Type B pancreatic cell (in vitro differentiated cells): Measurements from ENCODE around the gene PRDM1. TPM values are rescaled to one million over a fixed set of nuclear protein-coding genes. Genes with fewer than 3 reads are reported as not detected.
A peak's percentile ranks its signal among the peaks of the same experiment; 100 is the strongest.

Source experiments
- DNase-seq: peaks from one replicate; pipeline ENCODE4 v3.0.0; 2021; ENCODE audit warnings: mixed read lengths; ENCODE audit not compliant: unreplicated experiment; ENCODE audit errors: extremely low spot score
- H3K27ac Mint-ChIP-seq: 2 replicates; pipeline ENCODE4 v1.8.0; 2021; ENCODE audit warnings: mild to moderate bottlenecking, mixed read lengths
- H3K27me3 Mint-ChIP-seq: 2 replicates; pipeline ENCODE4 v1.8.0; 2021; ENCODE audit warnings: mixed read lengths
- H3K36me3 Mint-ChIP-seq: 2 replicates; pipeline ENCODE4 v1.8.0; 2021; ENCODE audit warnings: mixed read lengths
- H3K4me1 Mint-ChIP-seq: one replicate; pipeline ENCODE4 v1.8.0; 2021; ENCODE audit warnings: mixed read lengths; ENCODE audit not compliant: unreplicated experiment
- H3K4me3 Mint-ChIP-seq: 2 replicates; pipeline ENCODE4 v1.8.0; 2021; ENCODE audit warnings: mild to moderate bottlenecking, mixed read lengths
- H3K9me3 Mint-ChIP-seq: 2 replicates; pipeline ENCODE4 v1.8.0; 2021; ENCODE audit warnings: mixed read lengths
- CTCF ChIP-seq: fragments of 200-600 bp; sonication (generic); conservative IDR thresholded peaks from 2 replicates; pipeline ENCODE4 v1.5.0; 2021; ENCODE audit warnings: antibody characterized with exemption, mild to moderate bottlenecking
- total RNA-seq: library from RNA; stranded (reverse); gene quantifications from 2 replicates; pipeline ENCODE4 v1.2.1, GENCODE V29; 2021; ENCODE audit warnings: low replicate concordance

Gene PRDM1
- total RNA-seq, 1 donor from 2014 or later: 15.5 TPM

DNA sequence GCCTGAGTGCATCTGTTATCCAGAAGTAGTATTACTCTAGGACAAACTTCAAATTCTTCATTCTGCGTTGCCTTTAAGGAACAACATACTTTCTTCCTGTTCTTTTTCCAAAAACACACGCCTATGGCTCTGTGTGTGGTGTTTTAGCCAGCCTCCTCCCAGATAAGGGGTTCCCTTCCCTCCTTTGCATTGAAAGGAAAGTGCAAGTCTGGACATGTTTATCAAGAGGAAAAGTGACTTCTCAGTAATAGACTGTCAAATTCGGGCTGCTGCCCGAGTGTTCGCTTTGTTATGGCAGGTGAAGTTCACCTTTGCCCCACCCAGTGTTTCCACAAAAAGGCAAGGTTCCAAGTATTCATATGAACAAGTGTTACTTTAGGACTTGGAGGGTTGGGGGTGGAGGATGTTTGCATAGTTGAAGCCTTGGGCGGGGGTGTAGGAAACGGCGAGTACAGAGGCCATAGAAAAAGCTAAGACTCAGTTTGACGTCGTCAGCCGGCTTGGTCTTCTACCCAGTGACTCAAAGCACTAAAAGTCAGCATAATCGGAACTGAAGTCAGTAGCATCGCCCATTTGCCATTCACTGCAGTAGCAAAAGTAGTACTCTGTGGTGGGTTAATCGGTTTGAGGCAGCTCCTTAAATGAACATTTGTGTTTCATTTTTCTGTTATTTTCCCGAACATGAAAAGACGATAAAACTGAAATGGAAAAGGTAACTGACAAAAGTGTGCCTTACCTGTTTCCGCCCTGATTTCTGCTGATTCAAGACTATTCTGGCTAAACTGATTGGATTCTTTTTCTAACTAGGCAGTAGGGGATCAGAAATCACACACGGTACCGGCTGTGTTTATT, 12.5 kb downstream of the PRDM1 start:
- Mint-ChIP-seq H3K4me3 (peak overlapping the region; percentile 82), H3K4me1 (peaks cover 40% of the 10 kb centered on the region), H3K36me3 (peaks cover 12% of the 10 kb centered on the region), H3K27me3 (peaks cover 21% of the 10 kb centered on the region), H3K27ac (peak overlapping the region; percentile 95), H3K9me3 (peaks cover 7% of the 10 kb centered on the region)
- no peak for DNase-seq
- TF ChIP-seq CTCF: no peak

GRCh38 chr6:106099235-106099537, 13.1 kb downstream of the PRDM1 start:
- Mint-ChIP-seq H3K27me3 (peaks cover 21% of the 10 kb centered on the region), H3K4me1 (peaks cover 39% of the 10 kb centered on the region), H3K9me3 (peaks cover 7% of the 10 kb centered on the region), H3K27ac (peak overlapping the region; percentile 95), H3K4me3 (peak overlapping the region; percentile 82), H3K36me3 (peaks cover 12% of the 10 kb centered on the region)
- TF ChIP-seq CTCF: no peak
- no peak for DNase-seq

DNA sequence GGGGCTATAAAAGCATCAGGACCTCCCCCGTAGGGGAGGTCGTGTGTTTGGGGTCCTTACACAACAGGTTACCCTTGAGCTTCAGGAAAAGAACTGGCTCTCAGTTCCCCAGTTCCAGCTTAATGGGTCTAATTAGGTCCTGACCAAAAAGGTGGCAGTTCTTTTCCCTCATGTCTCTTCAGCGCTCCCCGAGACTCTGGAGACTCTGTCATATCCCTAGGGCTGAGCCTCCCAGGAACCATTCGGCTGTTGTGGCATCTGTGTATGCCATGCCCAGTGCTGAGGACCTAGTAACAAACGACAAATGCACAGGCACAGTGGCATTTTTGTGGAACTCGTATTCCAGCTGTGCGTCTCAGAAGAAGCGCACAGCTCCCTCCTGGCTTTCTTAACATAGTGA, 14.6 kb downstream of the PRDM1 start:
- peaks cover 12% of the 10 kb centered on the region for H3K36me3 Mint-ChIP-seq
- peaks cover 37% of the 10 kb centered on the region for H3K4me1 Mint-ChIP-seq
- H3K27ac Mint-ChIP-seq: peak overlapping the region; percentile 95
- peaks cover 21% of the 10 kb centered on the region for H3K27me3 Mint-ChIP-seq
- no peak for DNase-seq
- TF ChIP-seq CTCF: no peak
- peaks cover 7% of the 10 kb centered on the region for H3K9me3 Mint-ChIP-seq
- H3K4me3 Mint-ChIP-seq: peak overlapping the region; percentile 77

- Mint-ChIP-seq H3K4me3 (peak overlapping the region; percentile 77), H3K4me1 (peaks cover 37% of the 10 kb centered on the region), H3K27ac (peak overlapping the region; percentile 95), H3K36me3 (peaks cover 11% of the 10 kb centered on the region), H3K9me3 (peaks cover 7% of the 10 kb centered on the region), H3K27me3 (peaks cover 21% of the 10 kb centered on the region)
- DNase-seq: no peak
- no peak for TF ChIP-seq CTCF
Observed at GRCh38 chr6:106101466-106101865, 15.3 kb downstream of the PRDM1 start.

- H3K9me3 Mint-ChIP-seq: peaks cover 7% of the 10 kb centered on the region
- H3K27me3 Mint-ChIP-seq: peaks cover 21% of the 10 kb centered on the region
- peak overlapping the region; percentile 95 for H3K27ac Mint-ChIP-seq
Observed at GRCh38 chr6:106102034-106102433, 15.9 kb downstream of the PRDM1 start.

More at GRCh38 chr6:106102034-106102433, 15.9 kb downstream of the PRDM1 start:
- Mint-ChIP-seq H3K4me3 (peak overlapping the region; percentile 18), H3K36me3 (peaks cover 16% of the 10 kb centered on the region), H3K4me1 (peaks cover 40% of the 10 kb centered on the region)
- no peak for TF ChIP-seq CTCF
- DNase-seq: no peak
